Measurements from ENCODE around the gene ELMOD3. TPM values are rescaled to one million over a fixed set of nuclear protein-coding genes. Genes with fewer than 3 reads are reported as not detected.
"Not testable (repeated sequence)": the region's sequence is repeated elsewhere in the genome, so short reads cannot be mapped to it uniquely, and the experiment has no call there.

The ELMOD3 gene
- total RNA-seq, 1 experiment from 2014 or later, result 18.1 TPM

GRCh38 chr2:85357736-85358135 lies 3.2 kb downstream of the ELMOD3 start:
- intact Hi-C loops (cut with micrococcal nuclease; ENCODE audit: unreplicated experiment), result no loop called here
- no peaks in the 10 kb centered on the region; the same call in 1 of the 2 replicates for H3K9me3 ChIP-seq (ENCODE audit: insufficient read depth, low read depth)
- CTCF ChIA-PET, result interaction anchor here (0.6 kb wide), 1 partner anchor 131 kb away, joined by 4 read pairs; no protein-coding TSS in a partner anchor

GRCh38 chr2:85362653-85363387 lies 8.3 kb downstream of the ELMOD3 start:
- H3K4me2 ChIP-seq; H3K9me2 ChIP-seq (ENCODE audit: insufficient read depth); BruUV-seq (replicated peaks); H3K4me3 ChIP-seq; H3K36me3 ChIP-seq (ENCODE audit: low read depth); POLR2A ChIA-PET (ENCODE audit: unreplicated experiment); DNase-seq; H3K9me3 ChIP-seq (ENCODE audit: insufficient read depth, low read depth); H3K27me3 ChIP-seq (ENCODE audit: insufficient read depth, low read depth); H3K27ac ChIP-seq; H2AFZ ChIP-seq; H3F3A ChIP-seq (ENCODE audit: insufficient read depth, low read depth); CTCF ChIA-PET; intact Hi-C loops (cut with micrococcal nuclease; ENCODE audit: unreplicated experiment); H4K20me1 ChIP-seq (ENCODE audit: insufficient read depth); H3K79me2 ChIP-seq (ENCODE audit: low read depth); H3K4me1 ChIP-seq (replicated peaks; ENCODE audit: insufficient read depth): not testable (repeated sequence)

More at GRCh38 chr2:85357736-85358135, 3.2 kb downstream of the ELMOD3 start:
- BruUV-seq (replicated peaks), result no TSS peak
- Histone ChIP-seq H3K9me2 (ENCODE audit: insufficient read depth) (no peaks in the 10 kb centered on the region), H4K20me1 (ENCODE audit: insufficient read depth) (0 out of 2 replicates have a peak, but pooled peaks cover 2% of the 10 kb centered on the region), H2AFZ (no peak overlapping the region), H3K27me3 (ENCODE audit: insufficient read depth, low read depth) (no peaks in the 10 kb centered on the region), H3K27ac (no peak overlapping the region), H3K4me2 (no peak overlapping the region), H3F3A (ENCODE audit: insufficient read depth, low read depth) (no peaks in the 10 kb centered on the region), H3K4me3 (no peak overlapping the region), H3K4me1 (replicated peaks; ENCODE audit: insufficient read depth) (peaks cover 11% of the 10 kb centered on the region), H3K36me3 (ENCODE audit: low read depth) (no peaks in the 10 kb centered on the region), H3K79me2 (ENCODE audit: low read depth) (peaks cover 28% of the 10 kb centered on the region)
- DNase-seq, result no peak
- TF ChIP-seq EZH2 (IDR thresholded peaks at IDR 0.05; ENCODE audit: low read depth), result no peak
- POLR2A ChIA-PET (ENCODE audit: unreplicated experiment), result no interaction called here

GRCh38 chr2:85367180-85367579 lies 12.6 kb downstream of the ELMOD3 start:
- no peaks in the 10 kb centered on the region for H3K9me2 ChIP-seq (ENCODE audit: insufficient read depth)
- no peaks in the 10 kb centered on the region for H4K20me1 ChIP-seq (ENCODE audit: insufficient read depth)
- no peaks in the 10 kb centered on the region for H3K27me3 ChIP-seq (ENCODE audit: insufficient read depth, low read depth)
- no peaks in the 10 kb centered on the region for H3K79me2 ChIP-seq (ENCODE audit: low read depth)
- no peaks in the 10 kb centered on the region for H3K36me3 ChIP-seq (ENCODE audit: low read depth)
- BruUV-seq (replicated peaks), result no TSS peak
- H3K27ac ChIP-seq, result no peak overlapping the region
- no peaks in the 10 kb centered on the region for H3K4me1 ChIP-seq (replicated peaks; ENCODE audit: insufficient read depth)
- H3K9me3 ChIP-seq (ENCODE audit: insufficient read depth, low read depth), result no peaks in the 10 kb centered on the region
- ChIA-PET POLR2A (ENCODE audit: unreplicated experiment) (no interaction called here), CTCF (no interaction called here)
- H3K4me3 ChIP-seq, result no peak overlapping the region
- no peak overlapping the region for H2AFZ ChIP-seq
- intact Hi-C loops (cut with micrococcal nuclease; ENCODE audit: unreplicated experiment), result no loop called here
- TF ChIP-seq, protein P1, sequence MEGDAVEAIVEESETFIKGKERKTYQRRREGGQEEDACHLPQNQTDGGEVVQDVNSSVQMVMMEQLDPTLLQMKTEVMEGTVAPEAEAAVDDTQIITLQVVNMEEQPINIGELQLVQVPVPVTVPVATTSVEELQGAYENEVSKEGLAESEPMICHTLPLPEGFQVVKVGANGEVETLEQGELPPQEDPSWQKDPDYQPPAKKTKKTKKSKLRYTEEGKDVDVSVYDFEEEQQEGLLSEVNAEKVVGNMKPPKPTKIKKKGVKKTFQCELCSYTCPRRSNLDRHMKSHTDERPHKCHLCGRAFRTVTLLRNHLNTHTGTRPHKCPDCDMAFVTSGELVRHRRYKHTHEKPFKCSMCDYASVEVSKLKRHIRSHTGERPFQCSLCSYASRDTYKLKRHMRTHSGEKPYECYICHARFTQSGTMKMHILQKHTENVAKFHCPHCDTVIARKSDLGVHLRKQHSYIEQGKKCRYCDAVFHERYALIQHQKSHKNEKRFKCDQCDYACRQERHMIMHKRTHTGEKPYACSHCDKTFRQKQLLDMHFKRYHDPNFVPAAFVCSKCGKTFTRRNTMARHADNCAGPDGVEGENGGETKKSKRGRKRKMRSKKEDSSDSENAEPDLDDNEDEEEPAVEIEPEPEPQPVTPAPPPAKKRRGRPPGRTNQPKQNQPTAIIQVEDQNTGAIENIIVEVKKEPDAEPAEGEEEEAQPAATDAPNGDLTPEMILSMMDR (conservative IDR thresholded peaks at IDR 0.05), result no peak
- no peak for TF ChIP-seq EZH2 (IDR thresholded peaks at IDR 0.05; ENCODE audit: low read depth)
- H3F3A ChIP-seq (ENCODE audit: insufficient read depth, low read depth), result no peaks in the 10 kb centered on the region
- DNase-seq, result no peak
- no peak overlapping the region for H3K4me2 ChIP-seq

GRCh38 chr2:85368921-85369320 lies 14.4 kb downstream of the ELMOD3 start:
- CTCF ChIA-PET, result no interaction called here
- Histone ChIP-seq H2AFZ (no peak overlapping the region), H3K27me3 (ENCODE audit: insufficient read depth, low read depth) (no peaks in the 10 kb centered on the region), H3K27ac (no peak overlapping the region), H3K79me2 (ENCODE audit: low read depth) (no peaks in the 10 kb centered on the region), H3F3A (ENCODE audit: insufficient read depth, low read depth) (no peaks in the 10 kb centered on the region), H3K4me2 (no peak overlapping the region), H3K36me3 (ENCODE audit: low read depth) (no peaks in the 10 kb centered on the region), H3K9me3 (ENCODE audit: insufficient read depth, low read depth) (no peaks in the 10 kb centered on the region), H3K4me3 (no peak overlapping the region), H3K4me1 (replicated peaks; ENCODE audit: insufficient read depth) (no peaks in the 10 kb centered on the region), H3K9me2 (ENCODE audit: insufficient read depth) (no peaks in the 10 kb centered on the region), H4K20me1 (ENCODE audit: insufficient read depth) (no peaks in the 10 kb centered on the region)
- DNase-seq, result no peak
- TF ChIP-seq, protein P1 (conservative IDR thresholded peaks at IDR 0.05), result no peak
- TF ChIP-seq EZH2 (IDR thresholded peaks at IDR 0.05; ENCODE audit: low read depth), result no peak
- intact Hi-C loops (cut with micrococcal nuclease; ENCODE audit: unreplicated experiment), result no loop called here
- BruUV-seq (replicated peaks), result no TSS peak
- POLR2A ChIA-PET (ENCODE audit: unreplicated experiment), result interaction anchor here (0.7 kb wide), 1 partner anchor 52 kb away, joined by 3 read pairs; no protein-coding TSS in a partner anchor
